HG03378 (cell line): ENCODE results near the gene IMPG1.

Experiments used
- ATAC-seq: cut with Tn5 transposase; IDR thresholded peaks from one replicate; pipeline ENCODE4 v1.9.1; 2021; ENCODE audit warnings: mild to moderate bottlenecking, moderate library complexity; ENCODE audit not compliant: unreplicated experiment

Gene IMPG1

GRCh38 chr6:76072562-76072961, at the start of gene IMPG1:
TSS of gene IMPG1 (minus strand) at chr6:76072662. CDS start at chr6:76072488, 174 bp downstream.
- no peak for ATAC-seq

GRCh38 chr6:76120302-76120701, 47.8 kb upstream of the IMPG1 start:
- ATAC-seq: no peak

- ATAC-seq: no peak
Observed at GRCh38 chr6:76073281-76073680, 819 bp upstream of the IMPG1 start.

GRCh38 chr6:76057469-76057868, 15.0 kb downstream of the IMPG1 start:
- no peak for ATAC-seq

GRCh38 chr6:76052314-76052713, 20.1 kb downstream of the IMPG1 start:
- ATAC-seq: no peak

- ATAC-seq: no peak
Observed at GRCh38 chr6:76043690-76044089, 28.8 kb downstream of the IMPG1 start.

GRCh38 chr6:76035713-76036112, 36.7 kb downstream of the IMPG1 start:
- no peak for ATAC-seq

GRCh38 chr6:76026101-76026500, 46.4 kb downstream of the IMPG1 start:
- ATAC-seq: no peak

GRCh38 chr6:76014626-76015530, 57.6 kb downstream of the IMPG1 start:
- no peak for ATAC-seq

- ATAC-seq: peak; percentile 72
Observed at GRCh38 chr6:76004202-76004601, 68.3 kb downstream of the IMPG1 start.

- ATAC-seq: no peak
Observed at GRCh38 chr6:76003686-76004085, 68.8 kb downstream of the IMPG1 start.

GRCh38 chr6:76003113-76003512, 69.3 kb downstream of the IMPG1 start:
- ATAC-seq: no peak

- no peak for ATAC-seq
Observed at GRCh38 chr6:76000629-76001028, 71.8 kb downstream of the IMPG1 start.

- no peak for ATAC-seq
Observed at GRCh38 chr6:75997696-75998095, 74.8 kb downstream of the IMPG1 start.

- ATAC-seq: no peak
Observed at GRCh38 chr6:75993236-75994162, 79.0 kb downstream of the IMPG1 start.

- no peak for ATAC-seq
Observed at GRCh38 chr6:75991941-75992340, 80.5 kb downstream of the IMPG1 start.

- no peak for ATAC-seq
Observed at GRCh38 chr6:75986935-75987334, 85.5 kb downstream of the IMPG1 start.

GRCh38 chr6:75975904-75976303, 96.6 kb downstream of the IMPG1 start:
- no peak for ATAC-seq

GRCh38 chr6:75970093-75970492, 102.4 kb downstream of the IMPG1 start:
- ATAC-seq: no peak

GRCh38 chr6:75968143-75968542, 104.3 kb downstream of the IMPG1 start:
- no peak for ATAC-seq

GRCh38 chr6:75963569-75963968, 108.9 kb downstream of the IMPG1 start:
- ATAC-seq: no peak

GRCh38 chr6:75952128-75952527, 120.3 kb downstream of the IMPG1 start:
- no peak for ATAC-seq
